Mucosa of descending colon (tissue), 3 donors: ENCODE data around the gene RPL35. TPM values are rescaled to one million over a fixed set of nuclear protein-coding genes. Genes with fewer than 3 reads are reported as not detected.

Experiments used
- ATAC-seq: fragments of 200-7000 bp; cut with Tn5 transposase; one replicate; pipeline ENCODE4 v1.9.1; 2020; ENCODE audit warnings: mild to moderate bottlenecking, moderate library complexity
- DNase-seq, 3 donors: peaks; one replicate each; pipeline ENCODE4 v3.0.0-alpha.2; 2020
- H3K36me3 ChIP-seq: fragments of 200-600 bp; one replicate; pipeline ENCODE4 v1.8.0; 2021; ENCODE audit warnings: low read depth, mild to moderate bottlenecking
- H3K4me1 ChIP-seq: fragments of 200-600 bp; one replicate; pipeline ENCODE4 v1.8.0; 2021; ENCODE audit warnings: low read depth, mild to moderate bottlenecking
- H3K4me3 ChIP-seq: fragments of 200-600 bp; one replicate; pipeline ENCODE4 v1.8.0; 2021; ENCODE audit warnings: mild to moderate bottlenecking
- H3K9me3 ChIP-seq: fragments of 200-600 bp; one replicate; pipeline ENCODE4 v1.8.0; 2021; ENCODE audit warnings: mild to moderate bottlenecking
- intact Hi-C, 2 donors: fragments of 100-400 bp; cut with DNase I in 1 of 2; cut with micrococcal nuclease in 1 of 2; formaldehyde crosslinking; loops; one replicate each; pipeline versions ENCODE4 v1.11.0 to v1.11.1; 2022; cut with DNase I, micrococcal nuclease
- total RNA-seq, 3 donors: library from RNA; stranded (reverse); fragmentation: NEBNext Ultra II Directional in 2 of 3; extraction: Animal tissue kit (Norgen Biotek cat#: 25700) in 2 of 3; gene quantifications; one replicate each; pipeline versions ENCODE4 v1.2.1 to v1.2.4, GENCODE V29; 2021 to 2023
- TF ChIP-seq, protein P1 (sequence below): fragments of 200-600 bp; IDR thresholded peaks from one replicate; pipeline ENCODE4 v1.8.0; 2022; ENCODE audit warnings: antibody characterized with exemption, mild to moderate bottlenecking
- donor health status: DM: no; HTN: no; CAD: no; lungs with moderate emphysema.
- donor health status: DM: no; HTN: no; CAD: no.
- donor health status: DM: no; HTN: yes; CAD: no.

RPL35 gene
- total RNA-seq, 3 donors from 2014 or later = 676 to 897 (median 838) TPM

DNA sequence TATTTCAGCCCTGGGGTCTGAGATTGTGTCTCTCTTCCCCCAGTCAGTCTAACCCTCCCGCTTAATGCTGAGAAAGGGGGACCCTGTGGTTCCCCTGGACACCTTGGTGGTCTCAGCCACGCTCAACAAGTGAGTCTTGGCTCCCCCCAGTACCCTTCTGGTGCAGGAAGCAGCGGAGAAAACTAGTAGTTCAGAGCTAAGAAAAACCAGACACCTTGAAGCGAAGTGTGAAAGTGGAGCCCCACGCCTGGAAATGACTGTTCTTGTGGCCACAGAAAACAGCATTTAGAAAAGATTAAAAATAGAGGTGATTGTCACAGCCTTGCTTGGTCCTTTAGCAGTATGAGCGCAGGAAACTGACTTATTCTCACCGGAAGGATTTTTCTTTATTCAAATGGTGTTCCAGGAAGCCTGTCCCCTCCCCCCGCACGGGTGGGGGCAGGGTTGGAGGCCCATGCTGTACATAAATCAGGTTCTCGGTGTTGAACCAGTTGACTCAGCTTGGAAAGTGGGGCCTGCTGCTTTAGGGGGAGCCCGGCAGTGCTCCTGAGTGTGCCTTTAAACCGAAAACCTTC, 8.3 kb upstream of the RPL35 start:
- Histone ChIP-seq H3K4me3 (peak overlapping the region; percentile 97), H3K9me3 (no peaks in the 10 kb centered on the region), H3K36me3 (no peaks in the 10 kb centered on the region), H3K4me1 (peaks cover 32% of the 10 kb centered on the region)
- ATAC-seq = peak; percentile 43
- intact Hi-C loops = no loop called here
- TF ChIP-seq, protein P1, sequence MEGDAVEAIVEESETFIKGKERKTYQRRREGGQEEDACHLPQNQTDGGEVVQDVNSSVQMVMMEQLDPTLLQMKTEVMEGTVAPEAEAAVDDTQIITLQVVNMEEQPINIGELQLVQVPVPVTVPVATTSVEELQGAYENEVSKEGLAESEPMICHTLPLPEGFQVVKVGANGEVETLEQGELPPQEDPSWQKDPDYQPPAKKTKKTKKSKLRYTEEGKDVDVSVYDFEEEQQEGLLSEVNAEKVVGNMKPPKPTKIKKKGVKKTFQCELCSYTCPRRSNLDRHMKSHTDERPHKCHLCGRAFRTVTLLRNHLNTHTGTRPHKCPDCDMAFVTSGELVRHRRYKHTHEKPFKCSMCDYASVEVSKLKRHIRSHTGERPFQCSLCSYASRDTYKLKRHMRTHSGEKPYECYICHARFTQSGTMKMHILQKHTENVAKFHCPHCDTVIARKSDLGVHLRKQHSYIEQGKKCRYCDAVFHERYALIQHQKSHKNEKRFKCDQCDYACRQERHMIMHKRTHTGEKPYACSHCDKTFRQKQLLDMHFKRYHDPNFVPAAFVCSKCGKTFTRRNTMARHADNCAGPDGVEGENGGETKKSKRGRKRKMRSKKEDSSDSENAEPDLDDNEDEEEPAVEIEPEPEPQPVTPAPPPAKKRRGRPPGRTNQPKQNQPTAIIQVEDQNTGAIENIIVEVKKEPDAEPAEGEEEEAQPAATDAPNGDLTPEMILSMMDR = no peak
- peak; percentile 73 to 84 (median 83) for DNase-seq

DNA sequence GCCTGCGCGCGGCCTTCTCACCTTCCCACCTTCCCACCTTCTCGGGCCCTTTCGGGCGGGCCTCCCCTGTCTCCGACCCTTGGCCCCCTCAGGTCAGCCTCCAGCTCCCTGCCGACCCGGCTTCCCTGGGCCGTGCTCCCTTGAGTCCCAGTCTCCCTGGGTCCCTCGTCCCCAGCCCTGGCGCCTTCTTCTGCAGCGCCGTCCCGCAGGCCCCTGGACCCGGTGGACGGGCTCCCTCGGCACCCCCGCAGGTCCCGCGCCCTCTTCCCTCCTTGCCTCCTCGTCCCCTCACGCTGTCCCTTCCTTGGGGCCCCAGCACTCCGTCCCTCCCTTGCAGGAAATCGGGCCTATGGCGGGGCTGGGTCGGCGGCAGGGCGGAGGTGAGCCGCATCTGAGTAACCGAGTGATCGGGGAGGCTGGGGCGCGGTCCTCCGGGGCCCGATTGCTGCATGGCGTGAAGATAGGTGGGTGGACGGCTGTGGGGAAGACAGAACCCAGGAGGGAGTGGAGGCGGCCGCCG, 7.8 kb upstream of the RPL35 start:
- peaks cover 32% of the 10 kb centered on the region for H3K4me1 ChIP-seq
- intact Hi-C loops = no loop called here
- DNase-seq = peak in 1 of 3 donors; percentile 70

DNA sequence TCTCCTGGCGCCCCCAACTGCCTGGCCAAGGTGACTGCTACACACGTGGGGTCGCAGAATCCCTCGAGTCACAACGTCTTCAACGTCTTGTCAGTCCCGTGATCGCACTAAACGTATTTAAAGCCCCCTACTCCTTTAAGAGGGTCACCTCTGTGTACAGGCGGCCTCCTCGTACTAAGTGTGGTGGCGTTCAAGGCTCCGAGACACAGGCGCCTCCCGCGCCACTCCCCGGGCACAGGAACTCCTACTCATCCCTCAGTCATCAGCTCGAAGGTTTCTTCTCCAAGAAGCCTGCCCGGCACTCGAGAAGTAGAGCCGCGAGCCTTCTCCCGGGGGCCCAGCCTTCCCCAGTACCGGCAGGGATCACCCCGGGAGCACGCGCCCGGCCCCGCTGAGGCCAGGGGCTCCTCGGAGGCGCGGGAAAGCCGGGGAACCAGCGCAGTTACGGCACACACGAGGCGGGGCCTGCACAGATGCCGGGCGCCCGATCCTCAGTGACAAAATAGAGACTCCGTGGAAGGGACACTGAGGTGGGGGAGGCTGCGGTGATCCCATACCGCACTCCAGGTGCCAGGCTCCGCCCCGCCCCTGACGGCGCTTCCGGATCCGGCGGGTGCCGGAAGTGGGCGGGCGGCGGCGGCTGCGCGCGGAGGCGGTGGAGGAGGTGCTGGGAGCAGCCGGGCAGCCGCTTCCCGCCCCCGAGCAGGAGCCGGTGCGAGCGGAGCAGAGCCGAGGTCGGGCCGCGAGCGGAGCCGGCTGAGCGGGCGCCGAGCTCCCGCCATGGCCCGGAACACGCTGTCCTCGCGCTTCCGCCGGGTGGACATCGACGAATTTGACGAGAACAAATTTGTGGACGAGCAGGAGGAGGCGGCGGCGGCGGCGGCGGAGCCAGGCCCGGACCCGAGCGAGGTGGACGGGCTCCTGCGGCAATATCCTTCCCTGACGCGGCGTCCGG, 7.0 kb upstream of the RPL35 start:
- ATAC-seq = peak; percentile 96
- DNase-seq = peak; percentile 90 to 95 (median 94)
- intact Hi-C loops = no loop called here

More for the DNA sequence above, 7.8 kb upstream of the RPL35 start:
- peak; percentile 60 for ATAC-seq
- H3K36me3 ChIP-seq = no peaks in the 10 kb centered on the region
- H3K4me3 ChIP-seq = peak overlapping the region; percentile 97
- TF ChIP-seq, protein P1 = no peak
- no peaks in the 10 kb centered on the region for H3K9me3 ChIP-seq

DNA sequence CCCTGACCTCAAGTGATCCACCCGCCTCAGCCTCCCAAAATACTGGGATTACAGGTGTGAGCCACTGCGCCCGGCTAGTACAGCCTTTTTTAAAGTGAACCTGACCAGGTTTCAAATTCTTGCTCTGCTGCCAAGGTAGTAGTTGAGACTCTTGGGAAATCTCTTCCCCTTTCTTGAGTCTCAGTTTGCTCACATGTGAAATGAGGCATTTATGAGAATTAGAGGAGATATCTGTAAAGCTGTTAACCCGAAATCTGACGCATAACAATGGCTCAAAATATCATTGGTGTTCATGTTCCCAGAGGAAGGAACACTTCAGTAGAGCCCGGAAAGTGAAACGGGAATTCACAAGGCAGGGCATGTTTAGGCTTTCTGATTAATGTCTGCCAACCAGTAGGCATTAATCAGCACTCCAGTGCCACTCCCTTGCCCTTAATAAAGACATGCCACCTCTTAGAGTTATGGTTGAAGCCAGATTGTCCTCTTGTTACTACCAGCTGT, 1.7 kb upstream of the RPL35 start:
- H3K36me3 ChIP-seq = peaks cover 11% of the 10 kb centered on the region
- H3K4me1 ChIP-seq = peaks cover 22% of the 10 kb centered on the region
- ATAC-seq = no peak
- no peak for DNase-seq
- H3K4me3 ChIP-seq = no peak overlapping the region
- intact Hi-C loops = no loop called here
- TF ChIP-seq, protein P1 = no peak
- H3K9me3 ChIP-seq = no peaks in the 10 kb centered on the region

More for the DNA sequence above, 7.0 kb upstream of the RPL35 start:
- TF ChIP-seq, protein P1 = no peak
- Histone ChIP-seq H3K4me1 (peaks cover 32% of the 10 kb centered on the region), H3K4me3 (peak overlapping the region; percentile 97), H3K9me3 (no peaks in the 10 kb centered on the region), H3K36me3 (no peaks in the 10 kb centered on the region)

DNA sequence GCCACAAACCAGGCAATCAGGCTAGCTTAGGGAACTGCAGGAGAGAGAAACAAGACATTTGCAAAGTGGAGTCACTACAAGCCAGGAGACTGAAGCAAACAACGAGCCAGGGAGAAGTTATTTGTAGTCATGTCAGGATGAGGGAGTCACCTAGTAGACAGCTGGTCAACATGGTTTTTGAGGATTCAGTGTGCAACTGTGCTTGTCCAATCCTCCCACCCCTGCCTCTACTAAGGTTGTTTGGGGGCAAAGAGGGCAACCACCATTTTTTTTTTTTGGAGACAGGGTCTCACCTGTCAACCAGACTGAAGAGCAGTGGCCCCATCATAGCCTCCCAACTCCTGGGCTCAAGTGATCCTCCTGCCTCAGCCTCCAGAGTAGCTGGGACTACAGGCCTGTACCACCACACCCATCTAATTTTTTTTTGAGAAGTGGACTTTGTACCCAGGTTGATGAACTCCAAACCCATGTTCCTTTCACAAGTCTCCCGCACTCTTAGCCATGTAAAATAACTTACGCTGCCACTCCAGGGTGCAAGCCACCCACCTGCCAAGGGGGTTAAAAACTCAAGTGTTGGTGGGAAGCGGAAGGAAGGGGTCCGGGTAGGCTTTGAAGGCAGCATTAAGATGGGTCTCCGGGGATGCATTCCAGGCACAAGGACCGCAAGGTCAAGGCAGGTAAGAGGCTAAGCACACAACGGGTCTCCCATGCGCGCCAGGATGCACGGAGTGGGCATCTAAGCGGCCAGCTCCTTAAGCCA, 995 bp downstream of the RPL35 start:
- H3K4me3 ChIP-seq = peak overlapping the region; percentile 77
- intact Hi-C loops = no loop called here
- H3K4me1 ChIP-seq = peaks cover 16% of the 10 kb centered on the region
- H3K9me3 ChIP-seq = no peaks in the 10 kb centered on the region
- no peak for DNase-seq
- peaks cover 21% of the 10 kb centered on the region for H3K36me3 ChIP-seq
- TF ChIP-seq, protein P1 = no peak
- ATAC-seq = no peak
